Trophoblast cell (in vitro differentiated cells and primary cell): ENCODE results near the gene SF3B6.

Experiments
- DNase-seq, 2 donors: peaks; one replicate each; pipeline ENCODE4 v3.0.0-alpha.2; 2016
- H2AFZ ChIP-seq: 2 replicates; pipeline ENCODE4 v1.6.1; 2013; ENCODE audit warnings: low read length, moderate library complexity, mild to moderate bottlenecking; ENCODE audit not compliant: insufficient read depth, poor library complexity
- H2AK5ac ChIP-seq: 2 replicates; pipeline ENCODE4 v1.6.1; 2013; ENCODE audit warnings: mild to moderate bottlenecking, low read length
- H2BK120ac ChIP-seq: 2 replicates; pipeline ENCODE4 v1.6.1; 2013; ENCODE audit warnings: low read length, mild to moderate bottlenecking, moderate library complexity; ENCODE audit not compliant: insufficient read depth, poor library complexity
- H2BK12ac ChIP-seq: 2 replicates; pipeline ENCODE4 v1.6.1; 2013; ENCODE audit warnings: mild to moderate bottlenecking, low read length, moderate library complexity
- H2BK5ac ChIP-seq: 2 replicates; pipeline ENCODE4 v1.6.1; 2013; ENCODE audit warnings: low read length, low read depth, moderate library complexity, mild to moderate bottlenecking; ENCODE audit not compliant: poor library complexity
- H3K14ac ChIP-seq: 2 replicates; pipeline ENCODE4 v1.6.1; 2013; ENCODE audit warnings: mild to moderate bottlenecking, low read length
- H3K18ac ChIP-seq: 2 replicates; pipeline ENCODE4 v1.6.1; 2013; ENCODE audit warnings: mild to moderate bottlenecking, low read length
- H3K23ac ChIP-seq: 2 replicates; pipeline ENCODE4 v1.6.1; 2013; ENCODE audit warnings: low read length
- H3K27ac ChIP-seq: 2 replicates; pipeline ENCODE4 v1.5.1; 2013; ENCODE audit warnings: low read depth, mild to moderate bottlenecking, inconsistent platforms, low read length, moderate library complexity
- H3K27me3 ChIP-seq: 2 replicates; pipeline ENCODE4 v1.6.1; 2013; ENCODE audit warnings: inconsistent platforms, mild to moderate bottlenecking, low read length, moderate library complexity; ENCODE audit not compliant: insufficient read depth
- H3K36me3 ChIP-seq, 2 experiments: 1 replicate in 1 of 2; 2 replicates in 1 of 2; pipeline ENCODE4 v1.6.1; 2013; ENCODE audit warnings: low read length in 2 of 2, mild to moderate bottlenecking in 2 of 2, moderate library complexity in 1 of 2; ENCODE audit not compliant: insufficient read depth in 2 of 2, control insufficient read depth in 1 of 2
- H3K4ac ChIP-seq: 2 replicates; pipeline ENCODE4 v1.6.1; 2013; ENCODE audit warnings: low read depth, mild to moderate bottlenecking, low read length, moderate library complexity
- H3K4me1 ChIP-seq, 2 experiments: 1 replicate in 1 of 2; 2 replicates in 1 of 2; pipeline ENCODE4 v1.6.1; 2013; ENCODE audit warnings: low read length in 2 of 2, mild to moderate bottlenecking in 2 of 2, moderate library complexity in 1 of 2; ENCODE audit not compliant: insufficient read depth in 2 of 2, control insufficient read depth in 1 of 2
- H3K4me2 ChIP-seq: 2 replicates; pipeline ENCODE4 v1.6.1; 2013; ENCODE audit warnings: inconsistent platforms, mild to moderate bottlenecking, low read length, moderate library complexity
- H3K4me3 ChIP-seq: 2 replicates; pipeline ENCODE4 v1.5.1; 2013; ENCODE audit warnings: mild to moderate bottlenecking, low read depth, low read length, inconsistent platforms
- H3K79me1 ChIP-seq: one replicate; pipeline ENCODE4 v1.6.1; 2013; ENCODE audit warnings: low read length
- H3K79me2 ChIP-seq: 2 replicates; pipeline ENCODE4 v1.6.1; 2013; ENCODE audit warnings: low read length, mild to moderate bottlenecking; ENCODE audit not compliant: control insufficient read depth, insufficient read depth, poor library complexity
- H3K9ac ChIP-seq: 2 replicates; pipeline ENCODE4 v1.6.1; 2013; ENCODE audit warnings: mild to moderate bottlenecking, low read length
- H3K9me3 ChIP-seq: 2 replicates; pipeline ENCODE4 v1.6.1; 2013; ENCODE audit warnings: low read depth, mild to moderate bottlenecking, control low read depth, inconsistent platforms, low read length; ENCODE audit not compliant: insufficient read depth
- H4K12ac ChIP-seq: 2 replicates; pipeline ENCODE4 v1.6.1; 2013; ENCODE audit warnings: low read depth, mild to moderate bottlenecking, low read length, moderate library complexity
- H4K8ac ChIP-seq: 2 replicates; pipeline ENCODE4 v1.6.1; 2013; ENCODE audit warnings: low read depth, mild to moderate bottlenecking, low read length, moderate library complexity
- H4K91ac ChIP-seq: one replicate; pipeline ENCODE4 v1.6.1; 2013; ENCODE audit warnings: low read depth, mild to moderate bottlenecking, low read length, moderate library complexity
- WGBS: extraction: QIAGEN DNeasy Blood & Tissue Kit; methylation state at CpG from one replicate; pipeline ENCODE4 v1.1.7; 2013; ENCODE audit warnings: missing lambda C conversion rate; ENCODE audit not compliant: insufficient read length, insufficient coverage; ENCODE audit errors: extremely low coverage; 5-methylcytosine and 5-hydroxymethylcytosine counted together

SF3B6 gene

GRCh38 chr2:24065341-24065740 lies 10.8 kb downstream of the SF3B6 start:
- WGBS: no CpG with 5 or more reads among the region's 2 CpGs
- no peak overlapping the region for H2AFZ ChIP-seq

GRCh38 chr2:24058564-24059271 lies 17.4 kb downstream of the SF3B6 start:
- Histone ChIP-seq H4K12ac (no peak overlapping the region), H3K4ac (no peak overlapping the region), H2BK12ac (no peak overlapping the region), H4K91ac (no peak overlapping the region), H4K8ac (no peak overlapping the region), H3K79me2 (no peaks in the 10 kb centered on the region), H3K4me1 (no peaks in the 10 kb centered on the region), H3K9me3 (no peaks in the 10 kb centered on the region), H3K4me2 (no peak overlapping the region), H2BK5ac (no peak overlapping the region), H3K18ac (no peak overlapping the region), H3K79me1 (no peaks in the 10 kb centered on the region), H2BK120ac (no peak overlapping the region), H3K36me3 (peaks cover 0 to 4% of the 10 kb centered on the region in 2 experiments), H2AK5ac (no peak overlapping the region), H3K9ac (peak overlapping the region; percentile 61), H3K27me3 (no peaks in the 10 kb centered on the region), H2AFZ (no peak overlapping the region), H3K4me3 (no peak overlapping the region), H3K27ac (no peak overlapping the region), H3K14ac (no peak overlapping the region), H3K23ac (no peak overlapping the region)
- DNase-seq: no peak
- WGBS: no CpG with 5 or more reads among the region's 4 CpGs

More at GRCh38 chr2:24065341-24065740, 10.8 kb downstream of the SF3B6 start:
- Histone ChIP-seq H3K27ac (no peak overlapping the region), H3K79me1 (no peaks in the 10 kb centered on the region), H3K4me3 (no peak overlapping the region), H3K4ac (no peak overlapping the region), H2BK12ac (no peak overlapping the region), H3K18ac (no peak overlapping the region), H4K8ac (no peak overlapping the region), H3K14ac (no peak overlapping the region), H2BK5ac (no peak overlapping the region), H3K4me1 (no peaks in the 10 kb centered on the region), H4K12ac (no peak overlapping the region), H3K27me3 (no peaks in the 10 kb centered on the region), H3K9ac (no peak overlapping the region), H2BK120ac (no peak overlapping the region), H3K9me3 (peaks cover 2% of the 10 kb centered on the region), H4K91ac (no peak overlapping the region), H3K4me2 (no peak overlapping the region), H3K79me2 (no peaks in the 10 kb centered on the region), H2AK5ac (no peak overlapping the region), H3K36me3 (peaks cover 14% of the 10 kb centered on the region in 2 experiments), H3K23ac (no peak overlapping the region)
- DNase-seq: peak in 1 of 2 donors; percentile 41

- no peak overlapping the region for H3K9ac ChIP-seq
Measured at GRCh38 chr2:24055750-24056149, 20.4 kb downstream of the SF3B6 start.

GRCh38 chr2:24054366-24055010 lies 21.6 kb downstream of the SF3B6 start:
- H2AFZ ChIP-seq: no peak overlapping the region
- H3K27ac ChIP-seq: no peak overlapping the region
- H3K79me1 ChIP-seq: peaks cover 4% of the 10 kb centered on the region
- H3K79me2 ChIP-seq: peaks cover 4% of the 10 kb centered on the region
- no peak overlapping the region for H3K4ac ChIP-seq
- no peak overlapping the region for H3K23ac ChIP-seq
- H3K36me3 ChIP-seq: no peaks in the 10 kb centered on the region
- H4K91ac ChIP-seq: no peak overlapping the region
- no peak overlapping the region for H4K12ac ChIP-seq
- H2BK120ac ChIP-seq: no peak overlapping the region
- H3K14ac ChIP-seq: no peak overlapping the region
- H2BK12ac ChIP-seq: no peak overlapping the region
- no peak for DNase-seq
- no peak overlapping the region for H3K4me2 ChIP-seq
- peaks cover 3% of the 10 kb centered on the region for H3K9me3 ChIP-seq
- no peak overlapping the region for H2AK5ac ChIP-seq
- no peaks in the 10 kb centered on the region for H3K27me3 ChIP-seq
- H3K18ac ChIP-seq: no peak overlapping the region
- H3K9ac ChIP-seq: no peak overlapping the region
- H2BK5ac ChIP-seq: no peak overlapping the region
- H3K4me1 ChIP-seq: no peaks in the 10 kb centered on the region
- H4K8ac ChIP-seq: no peak overlapping the region
- WGBS: no CpG with 5 or more reads among the region's 8 CpGs
- no peak overlapping the region for H3K4me3 ChIP-seq

More at GRCh38 chr2:24055750-24056149, 20.4 kb downstream of the SF3B6 start:
- Histone ChIP-seq H3K4ac (no peak overlapping the region), H2BK5ac (no peak overlapping the region), H2AK5ac (no peak overlapping the region), H3K9me3 (no peaks in the 10 kb centered on the region), H3K27ac (no peak overlapping the region), H4K8ac (no peak overlapping the region), H3K14ac (no peak overlapping the region), H3K27me3 (no peaks in the 10 kb centered on the region), H2BK12ac (no peak overlapping the region), H3K4me3 (no peak overlapping the region), H2BK120ac (no peak overlapping the region), H3K4me2 (no peak overlapping the region), H3K79me1 (no peaks in the 10 kb centered on the region), H4K91ac (no peak overlapping the region), H3K36me3 (no peaks in the 10 kb centered on the region), H3K23ac (no peak overlapping the region), H3K79me2 (no peaks in the 10 kb centered on the region), H2AFZ (no peak overlapping the region), H3K18ac (no peak overlapping the region), H3K4me1 (no peaks in the 10 kb centered on the region), H4K12ac (no peak overlapping the region)
- WGBS: no CpG with 5 or more reads among the region's 6 CpGs
- DNase-seq: no peak
